CD4-positive, alpha-beta T cell treated with Interleukin-17A for 1 hour (primary cell): ENCODE results near the gene TDRD12.
"Not testable (repeated sequence)": the region's sequence is repeated elsewhere in the genome, so short reads cannot be mapped to it uniquely, and the experiment has no call there.

Experiments
- DNase-seq: peaks from one replicate; pipeline ENCODE4 v3.0.0-alpha.2; 2020

The TDRD12 gene

GRCh38 chr19:32813862-32814425 lies 94.4 kb downstream of the TDRD12 start:
- DNase-seq = no peak

- DNase-seq = no peak
Measured at GRCh38 chr19:32814624-32815023, 95.1 kb downstream of the TDRD12 start.

- no peak for DNase-seq
Measured at GRCh38 chr19:32816555-32817099, 97.1 kb downstream of the TDRD12 start.

GRCh38 chr19:32817569-32818476 lies 98.3 kb downstream of the TDRD12 start:
- no peak for DNase-seq

- no peak for DNase-seq
Measured at GRCh38 chr19:32818536-32818935, 99.0 kb downstream of the TDRD12 start.

GRCh38 chr19:32819419-32820400 lies 100.1 kb downstream of the TDRD12 start:
- DNase-seq = no peak

GRCh38 chr19:32822916-32823746 lies 103.6 kb downstream of the TDRD12 start:
- DNase-seq = no peak

GRCh38 chr19:32823747-32824102 lies 104.2 kb downstream of the TDRD12 start:
- DNase-seq = no peak

- DNase-seq = no peak
Measured at GRCh38 chr19:32824191-32824751, 104.7 kb downstream of the TDRD12 start.

- DNase-seq = no peak
Measured at GRCh38 chr19:32824916-32825608, 105.5 kb downstream of the TDRD12 start.

GRCh38 chr19:32828139-32828538 lies 108.6 kb downstream of the TDRD12 start:
- no peak for DNase-seq

- no peak for DNase-seq
Measured at GRCh38 chr19:32828643-32829344, 109.2 kb downstream of the TDRD12 start.

GRCh38 chr19:32829345-32829896 lies 109.9 kb downstream of the TDRD12 start:
- DNase-seq = no peak

- DNase-seq = no peak
Measured at GRCh38 chr19:32830231-32831014, 110.9 kb downstream of the TDRD12 start.

GRCh38 chr19:32831611-32832010 lies 112.0 kb downstream of the TDRD12 start:
- no peak for DNase-seq

GRCh38 chr19:32832094-32832493 lies 112.5 kb downstream of the TDRD12 start:
- DNase-seq = not testable (repeated sequence)

GRCh38 chr19:32832825-32833224 lies 113.3 kb downstream of the TDRD12 start:
- not testable (repeated sequence) for DNase-seq

GRCh38 chr19:32833388-32833787 lies 113.8 kb downstream of the TDRD12 start:
- DNase-seq = not testable (repeated sequence)

GRCh38 chr19:32837531-32837930 lies 118.0 kb downstream of the TDRD12 start:
- no peak for DNase-seq
